SK-N-MC (cell line): Measurements from ENCODE around the gene BET1L.

ENCODE experiments used
- EZH2 ChIP-seq: fragments of 200-600 bp; sonication (generic); IDR thresholded peaks from one replicate; pipeline ENCODE4 v1.6.1; 2017; ENCODE audit warnings: antibody characterized with exemption
- FOXP2 ChIP-seq: optimal IDR thresholded peaks from 2 replicates; pipeline ENCODE3; 2011; ENCODE audit warnings: mild to moderate bottlenecking, moderate library complexity; ENCODE audit not compliant: insufficient read depth; ENCODE audit errors: extremely low read length, control extremely low read depth
- POLR2AphosphoS5 ChIP-seq: IDR thresholded peaks from 2 replicates; pipeline ENCODE4 v1.6.1; 2012; ENCODE audit warnings: mild to moderate bottlenecking, low read depth, low read length, borderline replicate concordance

DNA sequence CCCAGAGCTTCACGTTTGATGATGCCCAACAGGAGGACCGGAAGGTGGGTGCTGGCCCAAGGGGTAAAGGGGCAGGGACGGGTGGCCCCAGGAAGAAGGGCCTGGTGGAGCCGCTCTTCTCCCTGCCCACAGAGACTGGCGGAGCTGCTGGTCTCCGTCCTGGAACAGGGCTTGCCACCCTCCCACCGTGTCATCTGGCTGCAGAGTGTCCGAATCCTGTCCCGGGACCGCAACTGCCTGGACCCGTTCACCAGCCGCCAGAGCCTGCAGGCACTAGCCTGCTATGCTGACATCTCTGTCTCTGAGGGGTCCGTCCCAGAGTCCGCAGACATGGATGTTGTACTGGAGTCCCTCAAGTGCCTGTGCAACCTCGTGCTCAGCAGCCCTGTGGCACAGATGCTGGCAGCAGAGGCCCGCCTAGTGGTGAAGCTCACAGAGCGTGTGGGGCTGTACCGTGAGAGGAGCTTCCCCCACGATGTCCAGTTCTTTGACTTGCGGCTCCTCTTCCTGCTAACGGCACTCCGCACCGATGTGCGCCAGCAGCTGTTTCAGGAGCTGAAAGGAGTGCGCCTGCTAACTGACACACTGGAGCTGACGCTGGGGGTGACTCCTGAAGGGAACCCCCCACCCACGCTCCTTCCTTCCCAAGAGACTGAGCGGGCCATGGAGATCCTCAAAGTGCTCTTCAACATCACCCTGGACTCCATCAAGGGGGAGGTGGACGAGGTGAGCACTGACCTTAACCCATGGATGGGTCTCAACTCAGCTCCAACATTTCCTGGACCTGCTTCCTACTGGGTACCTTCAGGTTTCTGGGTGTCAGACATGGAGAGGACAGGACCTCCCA, 2.3 kb upstream of the BET1L start:
- TF ChIP-seq EZH2 = no peak
- TF ChIP-seq POLR2AphosphoS5 = no peak
- TF ChIP-seq FOXP2 = no peak
